ENCODE measurements around the gene TNFRSF13B. TPM values are rescaled to one million over a fixed set of nuclear protein-coding genes. Genes with fewer than 3 reads are reported as not detected.

The TNFRSF13B gene
- not detected in 2 replicates for total RNA-seq (2014; rRNA removed; shearing (Covaris generic))

GRCh38 chr17:16971458-16972338, at the start of gene TNFRSF13B:
Gene TNFRSF13B (minus strand): TSS chr17:16972118. CDS start chr17:16972075, 43 bp downstream.

Small RNAs within 50 kb of the gene (small RNA-seq; reads per million reads assigned to genes)
- gene AL353996.1: not detected

Other genes with a start within 250 kb of the TNFRSF13B start
- 296 and 321 TPM in 2 replicates for gene MPRIP, start 70.3 kb upstream of the TNFRSF13B start, total RNA-seq (2014; rRNA removed; shearing (Covaris generic))
- gene PLD6, start 234.2 kb upstream of the TNFRSF13B start, total RNA-seq (2014; rRNA removed; shearing (Covaris generic)): 9.0 and 10.9 TPM in 2 replicates

Measured in A375 (cell line).